Hepatocyte (in vitro differentiated cells): ENCODE measurements around the gene TAPBP. TPM values are rescaled to one million over a fixed set of nuclear protein-coding genes. Genes with fewer than 3 reads are reported as not detected.
"Not testable (repeated sequence)": the region's sequence is repeated elsewhere in the genome, so short reads cannot be mapped to it uniquely, and the experiment has no call there.

Experiments used
- DNase-seq: peaks from one replicate; pipeline ENCODE4 v3.0.0-alpha.2; 2016; ENCODE audit warnings: low spot score
- H2AFZ ChIP-seq: fragments of 200-600 bp; sonication (generic); 2 replicates; pipeline ENCODE4 v1.6.0; 2016; ENCODE audit warnings: antibody characterized with exemption, mild to moderate bottlenecking
- H3K27ac ChIP-seq: fragments of 200-600 bp; sonication (generic); 2 replicates; pipeline ENCODE4 v1.5.1; 2016; ENCODE audit warnings: mild to moderate bottlenecking
- H3K27me3 ChIP-seq: fragments of 200-600 bp; sonication (generic); 2 replicates; pipeline ENCODE4 v1.6.1; 2016
- H3K36me3 ChIP-seq: fragments of 200-600 bp; sonication (generic); replicated peaks from 2 replicates; pipeline ENCODE4 v1.5.1; 2016; ENCODE audit warnings: low read depth; ENCODE audit not compliant: insufficient read depth
- H3K4me1 ChIP-seq: fragments of 200-600 bp; sonication (generic); 2 replicates; pipeline ENCODE4 v1.5.1; 2016; ENCODE audit warnings: mild to moderate bottlenecking, moderate library complexity; ENCODE audit not compliant: insufficient read depth
- H3K4me2 ChIP-seq: fragments of 200-600 bp; sonication (generic); 2 replicates; pipeline ENCODE4 v1.6.0; 2016
- H3K4me3 ChIP-seq: fragments of 200-600 bp; sonication (generic); 2 replicates; pipeline ENCODE4 v1.5.1; 2016; ENCODE audit warnings: mild to moderate bottlenecking
- H3K79me2 ChIP-seq: fragments of 200-600 bp; sonication (generic); 2 replicates; pipeline ENCODE4 v1.6.0; 2017; ENCODE audit warnings: mild to moderate bottlenecking
- H3K9me2 ChIP-seq: fragments of 200-600 bp; sonication (generic); replicated peaks from 2 replicates; pipeline ENCODE4 v1.6.0; 2017; ENCODE audit warnings: mild to moderate bottlenecking; ENCODE audit not compliant: insufficient read depth
- H3K9me3 ChIP-seq: fragments of 200-600 bp; sonication (generic); 2 replicates; pipeline ENCODE4 v1.5.1; 2016; ENCODE audit warnings: low read depth, mild to moderate bottlenecking
- H4K20me1 ChIP-seq: fragments of 200-600 bp; sonication (generic); 2 replicates; pipeline ENCODE4 v1.6.0; 2016; ENCODE audit warnings: mild to moderate bottlenecking; ENCODE audit not compliant: insufficient read depth, poor library complexity, severe bottlenecking
- EZH2 ChIP-seq: fragments of 200-600 bp; sonication (generic); IDR thresholded peaks from 2 replicates; pipeline ENCODE4 v1.6.1; 2016; ENCODE audit warnings: antibody characterized with exemption, mild to moderate bottlenecking, borderline replicate concordance
- EZH2phosphoT487 ChIP-seq: fragments of 200-600 bp; sonication (generic); IDR thresholded peaks from one replicate; pipeline ENCODE4 v1.6.1; 2018; ENCODE audit warnings: antibody characterized with exemption, mild to moderate bottlenecking, low read depth, moderate library complexity; ENCODE audit not compliant: unreplicated experiment, severe bottlenecking
- WGBS: methylation state at CpG from one replicate; pipeline ENCODE4 v1.1.6; 2016; ENCODE audit warnings: low lambda C conversion rate; ENCODE audit errors: missing lambda C conversion rate; 5-methylcytosine and 5-hydroxymethylcytosine counted together
- polyA plus RNA-seq: library from polyadenylated mRNA; unstranded; fragments of >200 nt; fragmentation: Nextera tagmentation; extraction: Ambion mirVana; gene quantifications from 2 replicates; pipeline ENCODE4 v1.2.1, GENCODE V29; 2016
- total RNA-seq: library from RNA; depleted of rRNA; stranded (reverse); fragments of >200 nt; gene quantifications from 2 replicates; pipeline ENCODE4 v1.2.3, GENCODE V29; 2014
- TF ChIP-seq, protein P1 (sequence below): fragments of 200-600 bp; sonication (generic); IDR thresholded peaks from 2 replicates; pipeline ENCODE4 v1.5.1; 2016; ENCODE audit warnings: antibody characterized with exemption, mild to moderate bottlenecking; ENCODE audit not compliant: poor library complexity

Gene TAPBP
- total and polyA plus RNA-seq, 2 experiments from 2014 or later = 59.3 to 108 TPM

- Histone ChIP-seq H3K79me2 (no peaks in the 10 kb centered on the region), H3K4me2 (no peak overlapping the region), H4K20me1 (no peaks in the 10 kb centered on the region), H3K4me3 (no peak overlapping the region), H3K4me1 (peaks cover 10% of the 10 kb centered on the region), H3K9me3 (no peaks in the 10 kb centered on the region), H3K27me3 (no peaks in the 10 kb centered on the region), H3K9me2 (no peaks in the 10 kb centered on the region), H3K36me3 (no peaks in the 10 kb centered on the region), H3K27ac (peak overlapping the region; percentile 31), H2AFZ (no peak overlapping the region)
- 91% methylated on average over 3 of the region's 3 CpGs for WGBS
- TF ChIP-seq, protein P1, sequence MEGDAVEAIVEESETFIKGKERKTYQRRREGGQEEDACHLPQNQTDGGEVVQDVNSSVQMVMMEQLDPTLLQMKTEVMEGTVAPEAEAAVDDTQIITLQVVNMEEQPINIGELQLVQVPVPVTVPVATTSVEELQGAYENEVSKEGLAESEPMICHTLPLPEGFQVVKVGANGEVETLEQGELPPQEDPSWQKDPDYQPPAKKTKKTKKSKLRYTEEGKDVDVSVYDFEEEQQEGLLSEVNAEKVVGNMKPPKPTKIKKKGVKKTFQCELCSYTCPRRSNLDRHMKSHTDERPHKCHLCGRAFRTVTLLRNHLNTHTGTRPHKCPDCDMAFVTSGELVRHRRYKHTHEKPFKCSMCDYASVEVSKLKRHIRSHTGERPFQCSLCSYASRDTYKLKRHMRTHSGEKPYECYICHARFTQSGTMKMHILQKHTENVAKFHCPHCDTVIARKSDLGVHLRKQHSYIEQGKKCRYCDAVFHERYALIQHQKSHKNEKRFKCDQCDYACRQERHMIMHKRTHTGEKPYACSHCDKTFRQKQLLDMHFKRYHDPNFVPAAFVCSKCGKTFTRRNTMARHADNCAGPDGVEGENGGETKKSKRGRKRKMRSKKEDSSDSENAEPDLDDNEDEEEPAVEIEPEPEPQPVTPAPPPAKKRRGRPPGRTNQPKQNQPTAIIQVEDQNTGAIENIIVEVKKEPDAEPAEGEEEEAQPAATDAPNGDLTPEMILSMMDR = no peak
- no peak for TF ChIP-seq EZH2phosphoT487
- TF ChIP-seq EZH2 = no peak
- no peak for DNase-seq
Measured at GRCh38 chr6:33356295-33356694, 42.4 kb upstream of the TAPBP start.

DNA sequence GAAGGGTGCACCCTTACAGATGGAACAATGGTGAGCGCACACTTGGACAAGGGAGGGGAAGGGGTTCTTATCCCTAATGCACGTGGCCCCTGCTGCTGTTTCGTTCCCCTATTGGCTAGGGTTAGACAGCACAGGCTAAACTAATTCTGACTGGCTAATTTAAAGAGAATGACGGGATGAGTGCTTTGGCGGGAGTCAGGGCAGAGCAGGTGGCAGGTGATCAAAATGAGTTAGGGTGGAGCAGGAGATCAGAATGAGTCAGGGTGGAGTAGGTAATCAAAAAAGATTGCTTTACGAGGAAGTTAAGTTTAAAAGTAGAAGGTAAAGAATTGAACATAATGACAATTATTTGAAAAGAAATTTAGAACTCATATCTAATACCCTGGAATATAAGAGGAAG is 42.0 kb upstream of the TAPBP start:
- not testable (repeated sequence) for H3K79me2 ChIP-seq, H3K4me1 ChIP-seq, H3K4me2 ChIP-seq, H3K9me3 ChIP-seq, H3K4me3 ChIP-seq, H2AFZ ChIP-seq, H3K9me2 ChIP-seq, DNase-seq, H4K20me1 ChIP-seq, H3K36me3 ChIP-seq, H3K27me3 ChIP-seq
- WGBS = 83% methylated on average over 6 of the region's 6 CpGs
- H3K27ac ChIP-seq = peak overlapping the region; percentile 31

- Histone ChIP-seq H3K9me2 (no peaks in the 10 kb centered on the region), H3K27ac (no peak overlapping the region), H3K4me2 (no peak overlapping the region), H3K4me3 (no peak overlapping the region), H3K27me3 (no peaks in the 10 kb centered on the region), H3K36me3 (no peaks in the 10 kb centered on the region), H3K79me2 (no peaks in the 10 kb centered on the region), H4K20me1 (no peaks in the 10 kb centered on the region), H3K9me3 (no peaks in the 10 kb centered on the region), H3K4me1 (peaks cover 7% of the 10 kb centered on the region), H2AFZ (no peak overlapping the region)
- WGBS = 84% methylated on average over 5 of the region's 5 CpGs
- no peak for DNase-seq
- TF ChIP-seq EZH2 (no peak), EZH2phosphoT487 (no peak)
- TF ChIP-seq, protein P1 = no peak
Measured at GRCh38 chr6:33347816-33348215, 33.9 kb upstream of the TAPBP start.

GRCh38 chr6:33346972-33347371 is 33.1 kb upstream of the TAPBP start:
- not testable (repeated sequence) for H3K36me3 ChIP-seq, DNase-seq, H3K4me1 ChIP-seq, H4K20me1 ChIP-seq, H2AFZ ChIP-seq, H3K27me3 ChIP-seq, H3K4me3 ChIP-seq, H3K79me2 ChIP-seq, H3K4me2 ChIP-seq, H3K9me3 ChIP-seq, H3K9me2 ChIP-seq
- whole genome bisulfite sequencing = 75% methylated on average over 5 of the region's 5 CpGs
- H3K27ac ChIP-seq = peak overlapping the region; percentile 34
